NCI-H2196 treated with DMSO at 0.1 percent for 48 hours (cell line): ENCODE measurements around the gene GMPR2.

Experiments
- DNase-seq: peaks from one replicate; lab custom pipeline; 2025; ENCODE audit not compliant: unreplicated experiment; lab: John Stamatoyannopoulos, UW

GMPR2 gene

DNA sequence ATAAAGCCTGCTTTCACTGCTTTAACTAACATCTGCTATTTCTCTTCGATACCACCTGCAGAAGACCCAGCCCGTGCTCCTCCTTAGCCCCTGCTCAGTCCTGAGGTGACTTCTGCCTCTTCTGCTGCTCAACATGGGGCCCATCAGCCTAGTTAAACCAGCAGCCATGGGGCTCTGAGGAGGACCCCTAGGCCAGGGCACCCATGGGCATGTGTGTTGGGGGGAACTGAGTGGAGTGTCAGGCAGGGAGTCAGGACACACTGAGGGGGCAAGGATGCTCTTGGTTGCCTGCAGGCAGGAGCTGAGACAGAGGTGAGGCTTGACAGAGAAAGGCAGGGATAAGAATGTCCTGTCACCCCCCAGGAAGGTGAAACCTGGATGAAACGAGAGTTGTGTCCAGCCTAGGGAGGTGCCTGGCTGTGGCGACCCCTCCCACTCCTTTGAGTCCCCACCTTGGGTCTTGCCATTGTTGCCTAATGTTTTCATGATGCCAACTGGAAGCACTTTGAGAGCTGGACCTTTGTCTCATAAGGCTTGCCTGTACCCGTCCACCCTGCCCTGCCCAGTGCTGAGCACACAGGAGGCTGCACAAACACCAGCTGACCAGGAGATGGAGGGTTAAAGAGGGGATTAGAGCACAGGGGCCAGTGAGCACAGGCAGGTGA lies 51.2 kb downstream of the GMPR2 start:
- DNase-seq: no peak

DNA sequence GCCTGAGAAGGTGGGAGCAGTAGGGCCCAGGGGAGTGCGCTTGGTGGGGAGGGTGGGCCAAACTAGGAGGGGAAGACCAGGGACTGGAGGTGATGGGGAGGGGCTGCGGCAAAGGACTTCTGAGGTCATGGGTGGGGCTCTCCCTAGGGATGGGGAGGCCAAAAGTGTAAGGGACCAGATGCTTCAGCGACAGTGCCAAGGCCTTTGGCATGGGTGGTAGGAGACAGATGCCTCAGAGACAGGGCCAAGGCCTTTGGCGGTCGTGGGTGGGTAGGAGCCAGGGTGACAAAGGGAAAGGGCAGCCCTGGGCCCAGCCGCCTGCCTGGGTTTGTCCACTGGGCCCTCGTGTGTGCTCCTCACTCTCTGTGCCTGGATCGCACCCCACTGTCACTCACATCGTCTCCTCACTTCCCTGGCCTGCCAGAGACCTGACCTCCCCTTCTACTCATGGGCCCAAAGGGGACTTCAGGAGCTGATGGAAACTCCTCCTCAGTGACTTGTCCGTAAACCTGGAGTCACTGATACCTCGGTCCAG lies 51.8 kb downstream of the GMPR2 start:
- DNase-seq: no peak

DNA sequence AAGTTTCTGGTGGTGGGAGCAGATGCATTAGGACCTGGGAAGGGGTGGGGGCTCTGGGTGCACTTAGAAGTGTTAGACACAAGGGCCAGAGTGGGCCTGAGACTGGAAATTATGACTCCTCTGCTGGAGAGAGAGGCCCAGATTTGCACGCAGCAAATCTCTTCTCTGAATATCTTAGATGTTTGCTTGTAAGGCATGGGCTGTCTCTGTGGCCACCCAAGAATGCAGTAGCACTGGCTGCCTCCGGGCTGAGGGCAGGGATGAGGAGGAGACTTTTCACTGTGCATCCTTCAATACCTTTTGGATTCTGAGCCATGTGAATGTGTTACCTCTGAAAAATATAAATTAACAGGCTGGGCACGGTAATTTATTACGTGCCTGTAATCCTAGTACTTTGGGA lies 52.6 kb downstream of the GMPR2 start:
- DNase-seq: no peak

DNA sequence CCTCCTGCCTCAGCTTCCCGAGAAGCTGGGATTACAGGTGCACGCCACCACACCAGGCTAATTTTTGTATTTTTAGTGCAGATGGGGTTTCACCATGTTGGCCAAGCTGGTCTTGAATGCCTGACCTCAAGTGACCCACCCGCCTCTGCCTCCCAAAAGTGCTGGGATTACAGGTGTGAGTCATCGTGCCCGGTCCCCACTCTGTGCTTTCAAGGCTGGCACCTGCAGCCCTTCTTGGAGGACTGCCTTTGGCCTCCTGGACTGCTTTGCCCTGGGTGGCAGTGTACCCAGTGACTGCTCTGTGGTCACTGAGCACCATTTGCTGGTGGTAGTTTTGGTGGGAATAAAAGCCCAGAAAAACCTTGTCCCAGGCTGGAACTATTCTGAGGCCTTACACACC lies 54.3 kb downstream of the GMPR2 start:
- DNase-seq: no peak
